Measurements from ENCODE around the gene TOM1L2. TPM values are rescaled to one million over a fixed set of nuclear protein-coding genes. Genes with fewer than 3 reads are reported as not detected.

Gene TOM1L2
- total and polyA plus RNA-seq, 5 donors = 176 to 248 (median 213) TPM

GRCh38 chr17:17824119-17824782 is 147.9 kb downstream of the TOM1L2 start:
- WGBS = 15% methylated on average over 11 of the region's 11 CpGs
- Histone ChIP-seq H3K27ac (ENCODE audit: low read length) (peak overlapping the region; percentile 91), H3K4me1 (ENCODE audit: control insufficient read depth, insufficient read depth, low read length) (peaks cover 19% of the 10 kb centered on the region), H3K27me3 (ENCODE audit: control insufficient read depth, insufficient read depth) (no peaks in the 10 kb centered on the region), H3K4me3 (ENCODE audit: low read length) (peak overlapping the region; percentile 57), H3K9me3 (ENCODE audit: control insufficient read depth, low read length) (no peaks in the 10 kb centered on the region)
- ATAC-seq (peak; percentile 3 to 9), DNase-seq (no peak)
- intact Hi-C loops (cut with DNase I) = no loop called here

DNA sequence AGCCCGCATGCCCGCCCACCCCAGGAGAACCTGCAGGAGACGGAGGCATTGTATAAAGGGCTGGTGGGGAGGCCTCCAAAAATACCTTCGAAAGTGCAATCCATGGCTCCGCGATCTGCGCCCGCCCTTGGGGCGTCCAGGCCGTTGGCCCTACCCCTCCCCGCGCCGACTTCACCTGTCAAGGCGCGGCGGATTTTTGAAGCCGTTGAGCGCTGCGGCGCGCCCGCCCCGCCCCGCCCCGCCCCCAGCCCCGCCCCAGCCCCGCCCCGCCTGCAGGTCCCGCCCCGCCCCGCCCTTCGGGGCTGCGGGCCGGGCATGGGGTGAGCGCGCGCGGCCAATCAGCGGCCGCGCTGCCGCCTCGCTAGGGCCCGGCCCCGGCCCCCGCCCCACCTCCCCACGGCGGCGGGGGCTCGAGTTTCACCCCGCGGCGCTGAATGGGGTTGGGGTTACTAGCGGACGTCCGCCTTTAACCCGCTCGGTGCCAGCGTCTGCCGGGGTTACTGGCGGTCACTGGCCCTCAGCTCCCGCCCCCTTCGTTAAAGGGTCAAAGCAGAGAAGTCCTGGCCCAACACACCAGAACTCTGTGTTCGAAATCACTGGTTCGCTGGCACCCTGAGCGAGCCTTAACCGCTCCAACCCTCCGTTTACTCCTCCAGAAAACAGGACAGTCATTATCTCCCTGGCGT is 148.6 kb downstream of the TOM1L2 start:
- Histone ChIP-seq H3K9me3 (ENCODE audit: control insufficient read depth, low read length) (no peaks in the 10 kb centered on the region), H3K4me1 (ENCODE audit: control insufficient read depth, insufficient read depth, low read length) (peaks cover 19% of the 10 kb centered on the region), H3K27me3 (ENCODE audit: control insufficient read depth, insufficient read depth) (no peaks in the 10 kb centered on the region), H3K27ac (ENCODE audit: low read length) (peak overlapping the region; percentile 91), H3K4me3 (ENCODE audit: low read length) (peak overlapping the region; percentile 57)
- WGBS = under 1% methylated on average over 67 of the region's 69 CpGs
- peak; percentile 87 to 96 (median 95) for DNase-seq
- intact Hi-C loops (cut with DNase I) = no loop called here
- peak; percentile 87 to 89 for ATAC-seq

DNA sequence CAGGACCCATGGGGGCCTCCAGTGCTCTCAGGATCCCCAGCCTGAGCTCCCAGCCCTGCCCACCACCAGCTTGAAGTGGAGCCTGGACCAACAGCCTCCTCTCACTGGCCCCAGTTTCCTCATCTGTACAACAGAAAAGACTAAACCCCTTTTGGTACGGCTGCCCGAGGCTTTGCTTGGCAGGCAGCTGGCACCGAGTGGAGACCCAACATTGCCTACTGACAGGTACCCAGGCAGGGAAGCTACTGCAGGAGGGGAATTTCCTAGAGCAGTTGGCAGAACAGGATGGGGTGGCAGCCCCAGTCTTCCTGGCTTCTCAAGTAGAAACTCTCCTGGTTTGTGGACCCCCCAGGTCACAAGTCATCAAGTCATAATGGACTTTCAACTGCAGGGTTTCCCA is 149.6 kb downstream of the TOM1L2 start:
- no peak for DNase-seq
- peak overlapping the region; percentile 40 for H3K27ac ChIP-seq (ENCODE audit: low read length)
- intact Hi-C loops (cut with DNase I) = no loop called here
- 70% methylated on average over 3 of the region's 3 CpGs for WGBS
- H3K27me3 ChIP-seq (ENCODE audit: control insufficient read depth, insufficient read depth) = no peaks in the 10 kb centered on the region
- peaks cover 19% of the 10 kb centered on the region for H3K4me1 ChIP-seq (ENCODE audit: control insufficient read depth, insufficient read depth, low read length)
- H3K9me3 ChIP-seq (ENCODE audit: control insufficient read depth, low read length) = no peaks in the 10 kb centered on the region
- ATAC-seq = no peak
- H3K4me3 ChIP-seq (ENCODE audit: low read length) = peak overlapping the region; percentile 57

GRCh38 chr17:17822189-17822588 is 150.0 kb downstream of the TOM1L2 start:
- intact Hi-C loops (cut with DNase I) = no loop called here
- no peaks in the 10 kb centered on the region for H3K9me3 ChIP-seq (ENCODE audit: control insufficient read depth, low read length)
- H3K27ac ChIP-seq (ENCODE audit: low read length) = peak overlapping the region; percentile 40
- H3K4me3 ChIP-seq (ENCODE audit: low read length) = peak overlapping the region; percentile 57
- 53% methylated on average over 1 of the region's 1 CpG for WGBS
- peaks cover 19% of the 10 kb centered on the region for H3K4me1 ChIP-seq (ENCODE audit: control insufficient read depth, insufficient read depth, low read length)
- peak; percentile 90 to 96 (median 90) for DNase-seq
- peak; percentile 19 to 34 for ATAC-seq
- H3K27me3 ChIP-seq (ENCODE audit: control insufficient read depth, insufficient read depth) = no peaks in the 10 kb centered on the region

- H3K27me3 ChIP-seq (ENCODE audit: control insufficient read depth, insufficient read depth) = no peaks in the 10 kb centered on the region
- DNase-seq (no peak), ATAC-seq (no peak)
- intact Hi-C loops (cut with DNase I) = no loop called here
- H3K9me3 ChIP-seq (ENCODE audit: control insufficient read depth, low read length) = no peaks in the 10 kb centered on the region
- WGBS = 82% methylated on average over 7 of the region's 7 CpGs
- H3K4me3 ChIP-seq (ENCODE audit: low read length) = no peak overlapping the region
- no peak overlapping the region for H3K27ac ChIP-seq (ENCODE audit: low read length)
- H3K4me1 ChIP-seq (ENCODE audit: control insufficient read depth, insufficient read depth, low read length) = peaks cover 16% of the 10 kb centered on the region
These were observed 151.6 kb downstream of the TOM1L2 start for GRCh38 chr17:17820463-17821158.

DNA sequence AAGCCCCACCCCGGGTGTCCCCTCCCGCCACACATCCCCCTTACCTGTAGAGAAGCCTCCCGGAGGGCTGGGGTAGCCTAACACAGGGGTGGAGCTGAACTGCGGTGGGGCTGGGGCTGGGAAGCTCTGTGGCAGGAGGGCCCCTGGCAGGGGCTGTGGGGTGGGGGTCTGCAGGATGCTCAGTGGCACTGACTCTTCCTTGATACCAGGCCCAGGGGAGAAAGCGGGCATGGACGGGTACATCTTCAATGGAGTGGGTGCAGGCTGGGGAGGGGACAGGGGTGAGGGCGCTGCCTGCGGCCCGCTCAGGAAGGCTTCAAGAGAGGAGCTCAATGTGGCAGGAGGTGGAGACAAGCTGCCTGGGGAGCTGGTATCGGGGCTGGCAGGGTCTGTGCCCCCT is 152.2 kb downstream of the TOM1L2 start:
- H3K4me1 ChIP-seq (ENCODE audit: control insufficient read depth, insufficient read depth, low read length) = peaks cover 15% of the 10 kb centered on the region
- no peaks in the 10 kb centered on the region for H3K9me3 ChIP-seq (ENCODE audit: control insufficient read depth, low read length)
- ATAC-seq (no peak), DNase-seq (no peak)
- 87% methylated on average over 10 of the region's 10 CpGs for WGBS
- H3K27me3 ChIP-seq (ENCODE audit: control insufficient read depth, insufficient read depth) = no peaks in the 10 kb centered on the region
- no peak overlapping the region for H3K27ac ChIP-seq (ENCODE audit: low read length)
- H3K4me3 ChIP-seq (ENCODE audit: low read length) = no peak overlapping the region
- intact Hi-C loops (cut with DNase I) = no loop called here

- WGBS = 54% methylated on average over 12 of the region's 12 CpGs
- Histone ChIP-seq H3K4me1 (ENCODE audit: control insufficient read depth, insufficient read depth, low read length) (peaks cover 12% of the 10 kb centered on the region), H3K9me3 (ENCODE audit: control insufficient read depth, low read length) (no peaks in the 10 kb centered on the region), H3K27me3 (ENCODE audit: control insufficient read depth, insufficient read depth) (no peaks in the 10 kb centered on the region), H3K27ac (ENCODE audit: low read length) (no peak overlapping the region), H3K4me3 (ENCODE audit: low read length) (no peak overlapping the region)
- DNase-seq (peak; percentile 78 to 85 (median 80)), ATAC-seq (peak in 1 of 2 donors; percentile 5)
- intact Hi-C loops (cut with DNase I) = loop anchor here in 2 of 4 donors (10.0 kb wide), 2 partner anchors 95 to 135 kb away; partner anchors contain the start of gene RAI1 (in 1 of the 2)
These were observed 152.6 kb downstream of the TOM1L2 start for GRCh38 chr17:17819561-17819995.

DNA sequence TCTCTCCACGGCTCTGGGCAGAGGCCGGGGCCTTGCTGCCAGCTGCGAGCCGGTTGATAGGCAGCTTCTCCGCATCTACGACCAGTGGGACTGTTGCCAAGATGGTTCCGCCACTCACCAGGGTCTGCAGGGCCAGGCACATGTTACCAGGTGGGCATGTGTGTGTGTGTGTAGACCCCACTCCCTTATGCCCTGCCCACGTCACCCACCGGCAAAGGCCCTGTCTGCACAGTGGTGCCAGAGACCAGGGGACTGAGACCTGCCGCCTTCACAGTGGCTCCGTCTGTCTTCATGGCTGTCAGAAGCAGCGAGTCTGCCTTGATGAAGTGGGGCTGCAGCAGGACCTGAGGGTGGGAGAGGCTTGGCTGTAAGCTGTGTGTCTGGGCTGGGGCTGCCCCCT is 153.1 kb downstream of the TOM1L2 start:
- 84% methylated on average over 12 of the region's 12 CpGs for WGBS
- H3K27ac ChIP-seq (ENCODE audit: low read length) = no peak overlapping the region

GRCh38 chr17:17818088-17818526 is 154.1 kb downstream of the TOM1L2 start:
- Histone ChIP-seq H3K27me3 (ENCODE audit: control insufficient read depth, insufficient read depth) (no peaks in the 10 kb centered on the region), H3K9me3 (ENCODE audit: control insufficient read depth, low read length) (no peaks in the 10 kb centered on the region), H3K4me1 (ENCODE audit: control insufficient read depth, insufficient read depth, low read length) (peaks cover 5% of the 10 kb centered on the region), H3K4me3 (ENCODE audit: low read length) (no peak overlapping the region), H3K27ac (ENCODE audit: low read length) (no peak overlapping the region)
- intact Hi-C loops (cut with DNase I) = loop anchor here in 2 of 4 donors (10.0 kb wide), 2 partner anchors 97 to 133 kb away; partner anchors contain the start of gene RAI1 (in 1 of the 2)
- DNase-seq (peak in 1 of 3 donors; percentile 75), ATAC-seq (peak in 1 of 2 donors; percentile 9)
- WGBS = 79% methylated on average over 10 of the region's 10 CpGs

More for the DNA sequence above, 153.1 kb downstream of the TOM1L2 start:
- ATAC-seq = no peak
- Histone ChIP-seq H3K27me3 (ENCODE audit: control insufficient read depth, insufficient read depth) (no peaks in the 10 kb centered on the region), H3K9me3 (ENCODE audit: control insufficient read depth, low read length) (no peaks in the 10 kb centered on the region), H3K4me1 (ENCODE audit: control insufficient read depth, insufficient read depth, low read length) (peaks cover 8% of the 10 kb centered on the region), H3K4me3 (ENCODE audit: low read length) (no peak overlapping the region)
- no peak for DNase-seq
- intact Hi-C loops (cut with DNase I) = loop anchor here in 2 of 4 donors (10.0 kb wide), 2 partner anchors 96 to 134 kb away; partner anchors contain the start of gene RAI1 (in 1 of the 2)

GRCh38 chr17:17817552-17817947 is 154.7 kb downstream of the TOM1L2 start:
- no peak overlapping the region for H3K27ac ChIP-seq (ENCODE audit: low read length)
- H3K27me3 ChIP-seq (ENCODE audit: control insufficient read depth, insufficient read depth) = no peaks in the 10 kb centered on the region
- ATAC-seq = no peak
- DNase-seq = no peak
- H3K9me3 ChIP-seq (ENCODE audit: control insufficient read depth, low read length) = no peaks in the 10 kb centered on the region
- peaks cover 4% of the 10 kb centered on the region for H3K4me1 ChIP-seq (ENCODE audit: control insufficient read depth, insufficient read depth, low read length)
- intact Hi-C loops (cut with DNase I) = loop anchor here in 2 of 4 donors (10.0 kb wide), 2 partner anchors 97 to 133 kb away; partner anchors contain the start of gene RAI1 (in 1 of the 2)
- WGBS = 83% methylated on average over 10 of the region's 10 CpGs
- no peak overlapping the region for H3K4me3 ChIP-seq (ENCODE audit: low read length)
